ENCODE results near the gene ARHGEF18. TPM values are rescaled to one million over a fixed set of nuclear protein-coding genes. Genes with fewer than 3 reads are reported as not detected.

ARHGEF18 gene
- total and polyA plus RNA-seq, 2 of the 13 experiments (the other 11 are each of a cell fraction or from before 2014, with no cell fraction given): 4.2 to 17.5 TPM

- TF ChIP-seq ASH2L (IDR thresholded peaks at IDR 0.05; ENCODE audit: insufficient read length, low read depth, low read length): peak; percentile 34
- no peak for TF ChIP-seq ZNF317 (CRISPR knock-in tag; IDR thresholded peaks at IDR 0.05)
- peak; percentile 79; the same call in 1 of the 2 replicates for TF ChIP-seq THAP9 (CRISPR knock-in tag; IDR thresholded peaks at IDR 0.05; ENCODE audit: borderline replicate concordance)
- TF ChIP-seq ZNF7 (CRISPR knock-in tag; IDR thresholded peaks at IDR 0.05): no peak
- TF ChIP-seq NR2C2 (CRISPR knock-in tag; IDR thresholded peaks at IDR 0.05; ENCODE audit: borderline replicate concordance): peak; percentile 97
- no peak for TF ChIP-seq ZNF615 (CRISPR knock-in tag; IDR thresholded peaks at IDR 0.05; ENCODE audit: borderline replicate concordance)
- TF ChIP-seq ZFP91 (CRISPR knock-in tag; IDR thresholded peaks at IDR 0.05; ENCODE audit: borderline replicate concordance): peak; percentile 52; the same call in 1 of the 2 replicates
- TF ChIP-seq PAX8 (CRISPR knock-in tag; IDR thresholded peaks at IDR 0.05; ENCODE audit: borderline replicate concordance): no peak
- no peak for TF ChIP-seq GFI1 (CRISPR knock-in tag; IDR thresholded peaks at IDR 0.05; ENCODE audit: borderline replicate concordance)
- no peak for TF ChIP-seq PTBP1 (IDR thresholded peaks at IDR 0.05; ENCODE audit: low read depth, low read length, poor library complexity, severe bottlenecking)
- 0 out of 2 replicates have a peak, but pooled peaks have one; percentile 29 for TF ChIP-seq GATAD2A (CRISPR knock-in tag; IDR thresholded peaks at IDR 0.05)
- 0 out of 2 replicates have a peak, but pooled peaks have one; percentile 14 for TF ChIP-seq RAD21 (CRISPR knock-in tag; IDR thresholded peaks at IDR 0.05)
- TF ChIP-seq SIN3A (IDR thresholded peaks at IDR 0.05; ENCODE audit: borderline replicate concordance, low read depth, low read length): peak; percentile 60; the same call in 1 of the 2 replicates
- peak; percentile 95 for TF ChIP-seq GABPA (IDR thresholded peaks at IDR 0.05; ENCODE audit: low read depth, low read length)
- TF ChIP-seq GABPA (CRISPR knock-in tag; IDR thresholded peaks at IDR 0.05; ENCODE audit: low read depth): peak; percentile 91
- no peak for TF ChIP-seq ZNF770 (CRISPR knock-in tag; IDR thresholded peaks at IDR 0.05)
- 0 out of 2 replicates have a peak, but pooled peaks have one; percentile 11 for TF ChIP-seq SALL2 (CRISPR knock-in tag; IDR thresholded peaks at IDR 0.05)
- no peak for TF ChIP-seq ZFP36L1 (CRISPR knock-in tag; IDR thresholded peaks at IDR 0.05)
- TF ChIP-seq ZFY (CRISPR knock-in tag; IDR thresholded peaks at IDR 0.05): peak; percentile 63
- TF ChIP-seq SALL1 (CRISPR knock-in tag; IDR thresholded peaks at IDR 0.05): peak; percentile 71
- 0 out of 2 replicates have a peak, but pooled peaks have one; percentile 46 for TF ChIP-seq ZNF83 (CRISPR knock-in tag; IDR thresholded peaks at IDR 0.05; ENCODE audit: borderline replicate concordance)
- peak; percentile 34; the same call in 1 of the 2 replicates for TF ChIP-seq CBFB (CRISPR knock-in tag; IDR thresholded peaks at IDR 0.05)
- peak; percentile 47; the same call in 1 of the 2 replicates for TF ChIP-seq POGZ (CRISPR knock-in tag; IDR thresholded peaks at IDR 0.05)
- TF ChIP-seq SP1 (IDR thresholded peaks at IDR 0.05): no peak
- peak; percentile 97 for TF ChIP-seq SP1 (CRISPR knock-in tag; IDR thresholded peaks at IDR 0.05)
Observed at GRCh38 chr19:7394731-7395359, 46.1 kb downstream of the ARHGEF18 start (continued).

Measured in HepG2 (cell line).